ENCODE data around the gene CCN5.
"Not testable (repeated sequence)": the region's sequence is repeated elsewhere in the genome, so short reads cannot be mapped to it uniquely, and the experiment has no call there.

CCN5 gene

DNA sequence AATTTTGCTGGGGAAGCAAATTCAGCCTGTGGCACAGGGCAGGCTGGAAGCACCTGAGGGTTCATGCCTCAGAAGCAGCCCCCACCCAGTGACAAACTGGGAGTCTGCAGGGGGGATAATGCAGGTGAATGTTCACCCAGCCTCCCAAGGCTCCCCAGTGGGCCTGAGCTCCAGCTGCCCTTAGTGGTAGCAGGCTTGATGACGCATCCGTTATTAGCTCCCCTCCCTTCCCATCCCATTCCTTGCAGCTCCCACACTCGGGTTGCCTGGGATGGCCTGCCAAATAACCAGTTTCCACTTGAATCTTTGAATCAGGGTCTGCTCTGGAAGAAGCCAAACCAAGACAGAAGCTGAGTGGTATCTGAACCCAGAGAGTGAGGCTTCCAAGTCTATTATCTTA lies 46.3 kb downstream of the CCN5 start:
- no peak overlapping the region for H3K4me3 ChIP-seq (ENCODE audit: low read length)
- DNase-seq (ENCODE audit: low read depth), result no peak
- TF ChIP-seq, protein P1, sequence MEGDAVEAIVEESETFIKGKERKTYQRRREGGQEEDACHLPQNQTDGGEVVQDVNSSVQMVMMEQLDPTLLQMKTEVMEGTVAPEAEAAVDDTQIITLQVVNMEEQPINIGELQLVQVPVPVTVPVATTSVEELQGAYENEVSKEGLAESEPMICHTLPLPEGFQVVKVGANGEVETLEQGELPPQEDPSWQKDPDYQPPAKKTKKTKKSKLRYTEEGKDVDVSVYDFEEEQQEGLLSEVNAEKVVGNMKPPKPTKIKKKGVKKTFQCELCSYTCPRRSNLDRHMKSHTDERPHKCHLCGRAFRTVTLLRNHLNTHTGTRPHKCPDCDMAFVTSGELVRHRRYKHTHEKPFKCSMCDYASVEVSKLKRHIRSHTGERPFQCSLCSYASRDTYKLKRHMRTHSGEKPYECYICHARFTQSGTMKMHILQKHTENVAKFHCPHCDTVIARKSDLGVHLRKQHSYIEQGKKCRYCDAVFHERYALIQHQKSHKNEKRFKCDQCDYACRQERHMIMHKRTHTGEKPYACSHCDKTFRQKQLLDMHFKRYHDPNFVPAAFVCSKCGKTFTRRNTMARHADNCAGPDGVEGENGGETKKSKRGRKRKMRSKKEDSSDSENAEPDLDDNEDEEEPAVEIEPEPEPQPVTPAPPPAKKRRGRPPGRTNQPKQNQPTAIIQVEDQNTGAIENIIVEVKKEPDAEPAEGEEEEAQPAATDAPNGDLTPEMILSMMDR (conservative IDR thresholded peaks at IDR 0.05; ENCODE audit: low read depth, low read length), result no peak

DNA sequence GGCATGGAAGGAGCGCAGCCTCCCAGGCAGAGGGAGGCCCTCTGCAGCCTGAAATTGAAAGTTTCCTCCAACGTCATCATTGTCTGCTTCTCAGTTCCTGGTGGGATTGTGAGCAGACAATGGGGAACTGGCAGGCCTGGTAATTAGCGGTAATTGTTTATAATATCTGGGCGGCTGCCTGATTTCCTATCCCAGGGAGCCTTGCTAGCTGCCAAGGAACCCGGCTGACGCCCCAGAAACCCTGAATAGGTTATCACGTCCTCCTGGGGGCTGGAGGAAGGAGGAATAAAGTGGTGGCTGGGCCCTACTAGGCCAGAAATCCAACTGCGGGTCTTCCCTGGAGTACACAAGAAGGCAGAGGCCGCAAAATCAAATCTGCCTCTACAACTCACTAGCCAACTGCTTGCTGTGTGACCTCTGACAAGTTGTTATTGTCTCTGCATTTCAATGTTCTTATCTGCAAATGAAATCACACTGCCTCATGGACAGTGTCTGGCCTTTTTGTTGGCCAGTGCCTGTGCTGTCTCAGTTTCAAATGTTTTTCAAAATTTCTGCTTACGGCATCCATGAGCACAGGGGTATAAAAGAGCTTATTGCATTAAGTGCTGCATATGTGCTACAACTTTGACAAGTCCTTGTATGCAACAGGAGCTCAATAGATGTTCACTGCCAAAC lies 47.4 kb downstream of the CCN5 start:
- DNase-seq (ENCODE audit: low read depth), result no peak
- TF ChIP-seq, protein P1 (conservative IDR thresholded peaks at IDR 0.05; ENCODE audit: low read depth, low read length), result no peak
- no peak overlapping the region for H3K4me3 ChIP-seq (ENCODE audit: low read length)

DNA sequence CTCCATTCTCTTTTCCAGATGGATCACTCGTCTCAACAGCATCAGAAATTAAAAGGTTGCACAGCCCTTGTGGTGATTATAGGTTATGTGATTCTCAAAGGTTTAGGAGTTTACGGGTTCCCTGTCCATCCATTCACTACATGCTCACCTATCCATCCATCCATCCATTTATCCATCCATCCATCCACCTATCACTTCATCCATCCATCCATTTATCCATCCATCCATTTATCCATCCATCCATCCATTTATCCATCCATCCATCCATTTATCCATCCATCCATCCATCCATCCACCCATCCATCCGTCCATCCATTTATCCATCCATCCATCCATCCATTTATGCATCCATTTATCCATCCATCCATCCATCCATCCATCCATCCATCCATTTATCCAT lies 48.6 kb downstream of the CCN5 start:
- DNase-seq (ENCODE audit: low read depth); H3K4me3 ChIP-seq (ENCODE audit: low read length): not testable (repeated sequence)

DNA sequence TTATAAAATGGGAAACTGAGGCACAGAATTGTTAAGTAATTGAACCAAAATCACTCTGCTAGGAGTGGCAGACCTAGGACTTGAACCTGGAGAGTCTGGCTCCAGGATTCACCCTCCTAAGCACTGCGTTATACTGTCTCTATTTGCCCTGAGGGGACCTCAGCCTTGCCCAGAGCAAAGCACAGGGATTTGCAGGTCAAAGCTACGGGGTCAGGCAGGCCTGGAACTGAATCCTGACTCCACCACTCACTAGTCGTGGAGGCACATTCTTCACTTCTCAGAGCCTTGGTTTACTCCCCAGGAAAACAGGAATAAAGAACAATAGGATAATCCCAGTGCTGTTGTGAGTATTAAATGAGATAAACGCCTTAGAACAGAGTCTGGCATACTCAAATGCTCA lies 49.9 kb downstream of the CCN5 start:
- H3K4me3 ChIP-seq (ENCODE audit: low read length), result no peak overlapping the region
- TF ChIP-seq, protein P1 (conservative IDR thresholded peaks at IDR 0.05; ENCODE audit: low read depth, low read length), result no peak

DNA sequence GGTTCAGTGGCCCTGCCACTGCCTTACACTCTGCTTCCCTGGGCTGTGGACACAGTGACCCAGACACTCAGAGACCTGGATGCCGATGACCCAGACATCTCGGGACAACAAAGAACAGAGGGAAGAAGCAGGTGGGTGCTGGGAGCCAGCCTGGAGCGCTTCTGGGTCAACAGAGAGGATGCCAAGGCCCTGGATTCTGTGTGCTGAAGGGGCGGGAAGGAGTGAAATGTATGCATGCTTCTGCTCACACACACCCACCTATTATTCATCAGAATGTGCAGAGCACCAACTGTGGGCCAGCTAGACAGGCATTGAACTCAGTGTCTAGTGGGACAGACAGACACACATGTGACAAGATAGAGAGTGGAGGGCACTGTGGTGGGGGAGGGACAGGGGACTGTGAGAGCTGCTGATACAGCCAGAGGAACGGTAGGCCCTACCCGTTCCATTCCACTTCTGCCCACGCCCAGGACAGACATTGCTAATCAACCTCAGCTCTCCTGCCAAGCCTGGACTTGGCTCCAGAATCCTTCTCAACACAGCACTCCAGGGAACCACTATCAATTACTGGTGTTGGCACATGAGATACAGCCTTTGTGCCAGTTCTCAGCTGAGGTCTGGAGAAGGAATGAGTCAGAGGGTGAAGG lies 50.7 kb downstream of the CCN5 start:
- TF ChIP-seq, protein P1 (conservative IDR thresholded peaks at IDR 0.05; ENCODE audit: low read depth, low read length), result no peak
- DNase-seq (ENCODE audit: low read depth), result no peak
- H3K4me3 ChIP-seq (ENCODE audit: low read length), result no peak overlapping the region

More for the DNA sequence above, 49.9 kb downstream of the CCN5 start:
- no peak for DNase-seq (ENCODE audit: low read depth)

DNA sequence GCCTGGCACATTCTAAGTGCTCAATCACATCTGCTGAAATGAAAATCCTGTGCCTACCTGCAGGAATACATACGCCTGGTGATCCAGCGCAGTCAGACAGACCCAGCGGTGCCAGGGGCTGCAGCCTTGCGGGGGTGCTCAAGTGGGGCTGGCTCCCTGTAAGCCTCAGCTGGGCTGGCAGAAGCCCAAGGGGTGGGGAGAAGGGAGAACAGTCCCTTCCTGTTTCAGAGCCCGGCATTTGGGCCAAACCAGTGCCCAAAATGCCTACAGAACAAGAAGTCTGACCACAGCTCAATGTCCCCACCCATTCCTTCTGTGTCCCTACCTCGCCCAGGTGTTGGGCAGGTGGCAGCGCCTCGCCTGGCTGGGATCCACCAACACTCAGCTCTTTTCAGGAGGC lies 53.1 kb downstream of the CCN5 start:
- TF ChIP-seq, protein P1 (conservative IDR thresholded peaks at IDR 0.05; ENCODE audit: low read depth, low read length), result no peak
- DNase-seq (ENCODE audit: low read depth), result no peak
- no peak overlapping the region for H3K4me3 ChIP-seq (ENCODE audit: low read length)

DNA sequence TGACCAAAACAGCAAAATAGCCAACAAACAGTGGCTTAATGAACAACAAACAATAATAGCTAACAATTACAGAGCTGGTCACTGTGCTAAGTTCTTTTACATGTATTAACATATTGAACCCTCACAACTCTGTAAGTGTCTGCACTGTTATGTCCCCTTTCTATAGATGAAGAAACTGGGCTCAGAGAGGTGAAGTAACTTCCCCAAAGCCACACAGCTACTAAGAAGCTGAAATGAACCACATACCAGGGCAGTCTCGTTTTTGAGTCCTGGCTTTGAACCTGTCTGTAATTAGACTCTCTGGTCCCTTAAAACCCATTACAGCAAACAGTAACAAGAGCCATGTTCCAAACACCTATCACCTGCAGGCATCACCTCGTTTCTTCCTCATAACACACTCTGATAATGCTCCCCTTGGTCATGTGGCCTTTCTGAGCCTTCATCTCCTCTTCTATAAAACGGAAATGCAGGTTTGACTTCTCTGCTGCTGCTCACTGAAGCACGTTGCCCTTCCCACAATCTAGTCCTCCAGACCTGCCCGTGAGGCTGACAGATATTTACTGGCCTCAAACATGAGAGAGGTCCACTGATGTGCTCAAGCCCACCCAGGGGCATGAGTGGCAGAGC lies 53.8 kb downstream of the CCN5 start:
- TF ChIP-seq, protein P1 (conservative IDR thresholded peaks at IDR 0.05; ENCODE audit: low read depth, low read length), result no peak
- DNase-seq (ENCODE audit: low read depth), result no peak
- no peak overlapping the region for H3K4me3 ChIP-seq (ENCODE audit: low read length)
